MM.1S (cell line): ENCODE measurements around the gene FCHO1.

ENCODE experiments used
- DNase-seq: peaks from one replicate; pipeline ENCODE4 v3.0.0-alpha.2; 2015
- H2AFZ ChIP-seq: fragments of 300-600 bp; sonication (generic); 2 replicates; pipeline ENCODE4 v1.6.0; 2016; ENCODE audit warnings: antibody characterized with exemption, low read length
- H3F3A ChIP-seq: fragments of 300-600 bp; sonication (generic); 2 replicates; pipeline ENCODE4 v1.6.1; 2016; ENCODE audit warnings: mild to moderate bottlenecking, antibody characterized with exemption, low read length, moderate library complexity, mixed read lengths; ENCODE audit not compliant: insufficient read depth
- H3K27ac ChIP-seq: fragments of 300-600 bp; sonication (generic); 2 replicates; pipeline ENCODE4 v1.5.1; 2016; ENCODE audit warnings: mild to moderate bottlenecking, low read length
- H3K27me3 ChIP-seq: fragments of 300-600 bp; sonication (generic); replicated peaks from 2 replicates; pipeline ENCODE4 v1.6.0; 2016; ENCODE audit warnings: low read length; ENCODE audit not compliant: insufficient read depth
- H3K36me3 ChIP-seq: fragments of 300-600 bp; sonication (generic); replicated peaks from 2 replicates; pipeline ENCODE4 v1.6.1; 2016; ENCODE audit warnings: mild to moderate bottlenecking, low read length, mixed read lengths; ENCODE audit not compliant: insufficient read depth
- H3K4me1 ChIP-seq: fragments of 300-600 bp; sonication (generic); 2 replicates; pipeline ENCODE4 v1.6.1; 2016; ENCODE audit warnings: low read length, mixed read lengths
- H3K4me2 ChIP-seq: fragments of 300-600 bp; sonication (generic); 2 replicates; pipeline ENCODE4 v1.6.0; 2016; ENCODE audit warnings: low read depth, low read length
- H3K4me3 ChIP-seq: fragments of 300-600 bp; sonication (generic); 2 replicates; pipeline ENCODE4 v1.5.1; 2016; ENCODE audit warnings: low read length, mixed read lengths
- H3K79me2 ChIP-seq: fragments of 300-600 bp; sonication (generic); 2 replicates; pipeline ENCODE4 v1.6.1; 2016; ENCODE audit warnings: mixed run types, low read length, mixed read lengths
- H3K9ac ChIP-seq: fragments of 300-600 bp; sonication (generic); 2 replicates; pipeline ENCODE4 v1.6.1; 2016; ENCODE audit warnings: low read length, mixed read lengths
- H3K9me2 ChIP-seq: fragments of 300-600 bp; sonication (generic); replicated peaks from 2 replicates; pipeline ENCODE4 v1.6.1; 2016; ENCODE audit warnings: mild to moderate bottlenecking, low read length, mixed read lengths; ENCODE audit not compliant: insufficient read depth
- H3K9me3 ChIP-seq: fragments of 300-600 bp; sonication (generic); replicated peaks from 2 replicates; pipeline ENCODE4 v1.6.1; 2016; ENCODE audit warnings: mild to moderate bottlenecking, low read length, mixed read lengths; ENCODE audit not compliant: insufficient read depth
- H4K20me1 ChIP-seq: fragments of 300-600 bp; sonication (generic); 2 replicates; pipeline ENCODE4 v1.6.1; 2016; ENCODE audit warnings: mild to moderate bottlenecking, low read length, moderate library complexity, mixed read lengths; ENCODE audit not compliant: insufficient read depth
- CTCF ChIP-seq: fragments of 300-600 bp; sonication (generic); IDR thresholded peaks from 2 replicates; pipeline ENCODE4 v1.5.1; 2016; ENCODE audit warnings: antibody characterized with exemption, low read length, mixed read lengths
- EZH2 ChIP-seq: fragments of 300-600 bp; sonication (generic); optimal IDR thresholded peaks from 2 replicates; pipeline ENCODE3; 2017; ENCODE audit warnings: low read depth, mild to moderate bottlenecking, antibody characterized with exemption, low read length, mixed read lengths
- EZH2phosphoT487 ChIP-seq: fragments of 300-600 bp; sonication (generic); IDR thresholded peaks from 2 replicates; pipeline ENCODE4 v1.6.1; 2018; ENCODE audit warnings: antibody characterized with exemption, low read length

FCHO1 gene

DNA sequence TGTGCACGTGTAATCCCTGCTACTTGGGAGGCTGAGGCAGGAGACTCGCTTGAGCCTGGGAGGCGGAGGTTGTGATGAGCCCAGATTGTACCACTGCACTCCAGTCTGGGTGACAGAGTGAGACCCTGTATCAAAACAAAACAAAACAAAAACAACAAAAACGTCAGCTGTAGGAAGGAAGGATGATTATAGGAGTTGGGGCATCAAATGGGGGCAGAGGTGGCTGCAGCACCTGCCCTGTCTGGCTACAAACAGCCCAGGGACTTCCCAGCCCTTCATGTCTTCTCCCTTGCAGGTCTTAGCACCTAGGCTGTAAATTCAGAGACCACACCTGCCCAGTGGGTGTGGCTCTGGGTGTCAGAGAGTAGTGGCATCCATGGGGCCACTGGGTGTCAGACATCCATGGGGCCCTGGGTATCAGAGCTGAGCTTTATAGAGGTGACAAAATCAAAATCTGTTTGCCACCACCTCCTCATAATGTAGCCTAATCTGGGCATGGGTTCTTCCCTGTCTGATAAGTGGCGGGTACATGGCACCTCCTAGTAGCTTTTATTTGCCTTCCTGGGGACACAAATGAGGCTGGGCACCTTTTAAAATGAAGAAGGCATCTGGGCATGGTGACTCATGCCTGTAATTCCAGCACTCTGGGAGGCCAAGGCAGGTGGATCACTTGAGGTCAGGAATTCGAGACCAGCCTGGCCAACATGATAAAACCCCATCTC lies 38.9 kb downstream of the FCHO1 start:
- H3K36me3 ChIP-seq = no peaks in the 10 kb centered on the region
- no peaks in the 10 kb centered on the region for H3F3A ChIP-seq
- H3K27ac ChIP-seq = no peak overlapping the region
- no peak overlapping the region for H3K9ac ChIP-seq
- TF ChIP-seq CTCF = no peak
- no peak for TF ChIP-seq EZH2
- TF ChIP-seq EZH2phosphoT487 = no peak
- no peak overlapping the region for H2AFZ ChIP-seq
- no peaks in the 10 kb centered on the region for H3K9me2 ChIP-seq
- no peak overlapping the region for H3K4me3 ChIP-seq
- no peaks in the 10 kb centered on the region for H3K79me2 ChIP-seq
- no peak for DNase-seq
- no peaks in the 10 kb centered on the region for H3K4me1 ChIP-seq
- H4K20me1 ChIP-seq = no peaks in the 10 kb centered on the region
- no peak overlapping the region for H3K4me2 ChIP-seq
- H3K27me3 ChIP-seq = peaks cover 35% of the 10 kb centered on the region
- no peaks in the 10 kb centered on the region for H3K9me3 ChIP-seq

GRCh38 chr19:17794412-17794730 lies 43.1 kb downstream of the FCHO1 start:
- Histone ChIP-seq H3K27ac (no peak overlapping the region), H3K4me1 (0 out of 2 replicates have a peak, but pooled peaks cover 3% of the 10 kb centered on the region), H4K20me1 (no peaks in the 10 kb centered on the region), H2AFZ (no peak overlapping the region), H3K27me3 (peaks cover 67% of the 10 kb centered on the region), H3K9ac (no peak overlapping the region), H3K9me2 (no peaks in the 10 kb centered on the region), H3K36me3 (no peaks in the 10 kb centered on the region), H3K4me2 (no peak overlapping the region), H3K79me2 (no peaks in the 10 kb centered on the region), H3K4me3 (no peak overlapping the region), H3F3A (no peaks in the 10 kb centered on the region), H3K9me3 (no peaks in the 10 kb centered on the region)
- DNase-seq = no peak
- TF ChIP-seq CTCF (no peak), EZH2 (no peak), EZH2phosphoT487 (no peak)

- H2AFZ ChIP-seq = no peak within 1 kb of the TSS
- no peaks in the 10 kb centered on the region for H3F3A ChIP-seq
- H3K27me3 ChIP-seq = peaks cover 72% of the 10 kb centered on the region
- 0 out of 2 replicates have a peak, but pooled peaks cover 3% of the 10 kb centered on the region for H3K4me1 ChIP-seq
- H4K20me1 ChIP-seq = no peaks in the 10 kb centered on the region
- H3K27ac ChIP-seq = no peak within 1 kb of the TSS
- no peaks in the 10 kb centered on the region for H3K9me2 ChIP-seq
- H3K9me3 ChIP-seq = no peaks in the 10 kb centered on the region
- no peak within 1 kb of the TSS for H3K9ac ChIP-seq
- no peak within 1 kb of the TSS for H3K4me3 ChIP-seq
- no peak within 1 kb of the TSS for H3K4me2 ChIP-seq
- no peak for TF ChIP-seq EZH2
- TF ChIP-seq CTCF = no peak
- TF ChIP-seq EZH2phosphoT487 = no peak
- DNase-seq = no peak
- no peaks in the 10 kb centered on the region for H3K79me2 ChIP-seq
- H3K36me3 ChIP-seq = no peaks in the 10 kb centered on the region
These were observed 43.6 kb downstream of the FCHO1 start, which contains the start of gene B3GNT3 for GRCh38 chr19:17794731-17795494. TSS of gene B3GNT3 (plus strand) at chr19:17795138. CDS start at chr19:17807808, 12,670 bp downstream.
